NCI-H1105 treated with DMSO at 0.1 percent for 48 hours (cell line): ENCODE results near the gene KLLN.
A peak's percentile ranks its signal among the peaks of the same experiment; 100 is the strongest.
"Not testable (repeated sequence)": the region's sequence is repeated elsewhere in the genome, so short reads cannot be mapped to it uniquely, and the experiment has no call there.

Source experiments
- DNase-seq: peaks from one replicate; lab custom pipeline; 2025; lab: John Stamatoyannopoulos, UW

The KLLN gene

GRCh38 chr10:87842220-87842641, 21.1 kb downstream of the KLLN start:
- DNase-seq = no peak

DNA sequence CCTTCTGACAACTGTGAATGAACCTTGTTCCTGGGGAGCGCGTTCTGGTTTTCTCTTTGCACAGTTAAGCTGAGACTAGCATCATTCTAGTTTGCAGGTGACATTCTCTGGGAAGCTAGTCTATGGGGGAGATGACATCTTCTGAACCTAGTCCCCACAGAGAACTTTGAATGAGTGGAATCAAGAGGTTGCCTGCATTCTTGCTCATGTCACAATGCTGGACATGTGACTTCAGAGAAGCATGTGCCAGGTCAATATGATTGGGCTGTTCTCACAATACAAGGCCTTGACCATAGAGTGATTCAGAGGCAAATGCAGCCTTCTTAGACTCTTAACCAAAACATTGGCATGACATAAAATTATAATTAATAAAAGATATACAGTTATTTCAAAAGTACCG, 22.1 kb downstream of the KLLN start:
- no peak for DNase-seq

- DNase-seq = no peak
Measured at GRCh38 chr10:87838650-87839049, 24.7 kb downstream of the KLLN start.

DNA sequence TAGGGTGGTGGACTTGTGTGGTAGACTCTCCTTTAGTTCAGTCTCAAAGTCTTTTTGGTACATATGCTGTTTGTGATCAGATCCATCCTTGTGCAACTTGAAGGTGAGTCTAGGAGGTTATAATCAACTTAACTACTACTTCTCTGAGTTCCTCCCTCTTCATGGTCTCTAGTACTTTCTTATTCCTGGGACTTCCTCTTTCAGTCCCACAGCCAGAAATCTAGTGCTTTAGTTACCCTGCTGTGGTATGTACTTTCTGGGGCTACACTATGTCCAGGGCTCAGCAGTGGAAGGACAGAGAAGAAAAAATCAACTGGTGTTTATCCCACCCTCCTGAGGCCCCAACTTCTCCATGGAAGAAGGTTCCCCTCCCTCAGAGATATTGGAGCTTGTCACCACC, 25.9 kb downstream of the KLLN start:
- no peak for DNase-seq

DNA sequence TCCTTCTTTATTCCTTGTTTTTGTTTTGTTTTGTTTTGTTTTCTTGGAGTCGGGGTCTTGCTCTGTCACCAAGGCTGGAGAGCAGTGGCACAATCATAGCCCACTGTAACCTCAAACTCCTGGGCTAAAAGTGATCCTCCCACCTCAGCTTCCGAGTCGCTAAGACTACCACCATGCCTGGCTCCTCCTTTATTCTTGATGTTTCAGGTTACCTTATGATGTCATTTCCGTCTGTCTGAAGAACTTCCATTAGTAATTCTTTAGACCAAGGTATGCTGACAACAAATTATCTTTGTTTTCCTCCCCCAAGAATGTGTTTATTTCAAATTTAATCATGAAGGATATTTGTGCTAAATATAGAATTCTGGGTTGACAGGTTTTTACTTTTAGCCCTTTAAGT, 27.2 kb downstream of the KLLN start:
- no peak for DNase-seq

DNA sequence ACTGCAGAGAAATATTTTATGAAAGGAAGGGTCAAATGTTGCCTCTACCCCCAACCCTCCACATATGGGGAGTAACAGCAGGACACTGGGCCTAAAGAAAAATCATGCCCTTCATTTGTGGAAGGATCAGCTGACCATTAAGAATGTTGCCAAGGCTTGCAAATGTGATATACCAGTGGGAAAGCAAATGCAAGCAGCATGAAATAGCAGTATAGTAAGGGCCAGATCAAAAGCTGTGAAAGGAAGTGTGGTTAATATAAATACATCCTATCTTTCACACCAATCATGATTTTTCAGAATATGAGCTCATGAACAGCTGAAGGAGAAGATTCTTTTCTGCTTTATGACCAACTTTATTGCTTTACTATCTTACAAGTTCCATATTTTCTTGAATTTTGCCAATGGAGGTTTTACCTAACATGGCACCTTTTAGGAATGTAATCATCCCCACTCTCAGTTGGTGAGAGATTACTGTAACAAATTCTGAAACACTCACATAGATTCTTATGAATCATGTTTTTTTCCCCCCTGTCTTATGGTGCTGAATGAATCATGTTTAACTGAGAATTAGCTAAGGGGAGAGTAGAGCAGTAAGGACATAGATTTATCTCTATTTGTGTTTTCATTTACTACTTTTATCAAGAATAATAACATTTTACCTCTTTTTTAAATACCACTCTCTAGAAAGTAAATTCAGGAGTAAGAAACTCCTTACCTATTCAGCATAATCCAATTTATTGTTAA, 33.2 kb downstream of the KLLN start:
- DNase-seq = no peak

DNA sequence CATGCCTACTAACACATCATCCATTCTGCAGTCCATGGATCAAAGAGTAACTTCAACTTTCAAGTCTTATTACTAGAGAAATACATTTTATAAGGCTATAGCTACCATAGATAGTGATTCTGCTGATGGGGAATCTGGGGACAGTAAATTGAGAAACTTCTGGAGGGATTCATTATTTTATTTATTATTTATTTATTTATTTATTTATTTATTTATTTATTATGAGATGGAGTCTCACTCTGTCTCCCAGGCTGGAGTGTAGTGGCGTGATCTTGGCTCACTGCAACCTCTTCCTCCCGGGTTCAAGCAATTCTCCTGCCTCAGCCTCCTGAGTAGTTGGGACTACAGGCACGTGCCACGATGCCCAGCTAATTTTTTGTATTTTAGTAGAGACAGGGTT, 34.3 kb downstream of the KLLN start:
- not testable (repeated sequence) for DNase-seq

DNA sequence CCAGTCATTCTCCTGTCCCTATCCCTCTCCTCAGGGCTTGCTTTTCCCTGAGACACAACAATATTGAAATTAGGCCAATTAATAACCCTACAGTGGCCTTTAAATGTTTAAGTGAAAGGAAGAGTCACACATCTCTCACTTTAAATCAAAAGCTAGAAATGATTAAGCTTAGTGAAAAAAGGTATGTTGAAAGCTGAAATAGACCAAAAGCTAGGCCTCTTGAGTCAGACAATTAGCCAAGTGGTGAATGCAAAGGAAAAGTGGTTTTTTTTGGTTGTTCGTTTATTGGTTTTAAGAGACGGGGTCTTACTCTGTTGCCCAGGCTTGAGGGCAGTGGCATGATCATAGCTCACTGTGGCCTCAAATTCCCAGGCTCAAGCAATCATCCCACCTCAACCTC, 35.7 kb downstream of the KLLN start:
- DNase-seq = no peak

GRCh38 chr10:87826653-87827052, 36.7 kb downstream of the KLLN start:
- no peak for DNase-seq

GRCh38 chr10:87819289-87819585, 44.1 kb downstream of the KLLN start:
- DNase-seq = no peak

DNA sequence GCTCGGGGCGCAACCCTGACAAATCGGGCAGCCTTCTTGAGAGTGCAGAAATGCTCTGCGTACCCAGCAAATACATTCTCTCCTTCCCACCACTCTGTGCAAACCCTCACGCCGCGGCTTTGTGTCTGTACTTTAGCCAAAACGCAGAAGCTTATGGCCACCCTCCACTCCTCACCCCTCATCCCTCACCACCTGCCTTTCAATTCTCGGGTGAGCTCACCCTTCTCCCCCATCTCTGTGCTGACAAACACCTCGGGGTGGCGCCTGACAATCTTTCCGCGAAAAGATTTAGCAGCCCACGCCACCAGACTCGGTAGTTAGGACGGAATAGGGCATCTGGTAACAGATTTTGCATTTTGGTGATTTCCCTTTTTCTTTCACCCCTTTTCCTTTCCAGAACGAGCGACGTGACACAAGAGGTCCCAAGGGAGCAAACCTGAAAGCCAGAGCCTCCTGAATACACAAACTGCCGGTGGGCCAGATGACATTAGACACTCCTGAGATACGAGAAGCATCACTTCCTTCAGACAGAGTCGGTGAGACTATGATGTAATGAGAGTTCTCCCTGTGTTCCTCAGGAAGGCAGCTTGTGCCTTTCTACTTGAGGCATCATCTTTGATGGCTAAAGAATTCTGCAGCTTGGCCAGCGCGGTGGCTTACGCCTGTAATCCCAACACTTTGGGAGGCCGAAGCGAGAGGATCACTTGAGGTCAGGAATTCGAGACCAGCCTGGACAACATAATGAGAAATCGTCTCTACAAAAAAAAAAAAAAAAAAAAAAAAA, 44.6 kb downstream of the KLLN start:
- peak; percentile 13 for DNase-seq

DNA sequence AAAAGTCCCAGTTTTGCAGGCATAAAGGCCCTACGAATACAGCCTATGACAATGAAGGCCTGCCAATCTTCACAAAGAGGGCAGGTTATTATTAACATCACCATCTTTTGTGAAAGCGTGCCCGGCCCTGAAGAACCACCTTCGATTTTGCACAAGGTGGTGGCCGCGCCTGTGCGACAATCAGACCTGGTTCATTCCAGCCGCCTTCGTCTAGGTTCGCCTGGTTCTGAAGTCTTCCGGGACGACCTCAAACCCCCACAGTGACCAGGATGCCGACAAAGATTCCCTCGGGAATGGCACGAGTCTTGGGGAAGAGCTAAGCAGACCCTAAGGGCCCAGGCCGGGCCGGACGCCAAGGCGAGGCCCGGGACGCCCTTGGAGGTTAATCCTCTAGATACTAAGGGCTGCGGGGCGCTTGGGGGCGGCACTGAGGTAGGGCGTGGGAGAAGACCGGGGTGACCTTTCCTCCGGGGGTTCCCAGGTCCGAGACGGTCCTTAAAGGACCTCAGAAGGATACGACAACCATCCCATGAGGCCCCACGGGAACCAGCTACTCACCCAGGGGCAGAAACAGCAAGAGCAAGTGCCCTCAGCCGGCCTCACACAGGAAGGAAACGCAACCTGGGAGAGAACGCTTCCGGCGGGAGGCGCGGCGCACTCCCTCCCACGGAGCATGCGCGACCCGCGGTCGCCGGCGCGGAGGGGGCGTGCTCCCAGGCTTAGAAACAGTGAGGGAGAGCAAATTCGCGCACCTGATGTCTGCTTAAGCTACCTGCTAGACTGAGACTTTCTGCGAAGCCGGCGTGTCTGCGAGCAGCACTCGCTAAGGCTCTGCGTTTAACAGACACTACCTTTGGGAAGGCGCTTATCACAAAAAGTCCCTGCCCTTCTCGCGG, 45.5 kb downstream of the KLLN start, which contains the start of gene ATAD1:
TSS of gene ATAD1 (minus strand) at position 618 of the 896 bp plus-strand sequence. CDS start 3,627 bp downstream, outside the sequence.
- peak; percentile 73 for DNase-seq

DNA sequence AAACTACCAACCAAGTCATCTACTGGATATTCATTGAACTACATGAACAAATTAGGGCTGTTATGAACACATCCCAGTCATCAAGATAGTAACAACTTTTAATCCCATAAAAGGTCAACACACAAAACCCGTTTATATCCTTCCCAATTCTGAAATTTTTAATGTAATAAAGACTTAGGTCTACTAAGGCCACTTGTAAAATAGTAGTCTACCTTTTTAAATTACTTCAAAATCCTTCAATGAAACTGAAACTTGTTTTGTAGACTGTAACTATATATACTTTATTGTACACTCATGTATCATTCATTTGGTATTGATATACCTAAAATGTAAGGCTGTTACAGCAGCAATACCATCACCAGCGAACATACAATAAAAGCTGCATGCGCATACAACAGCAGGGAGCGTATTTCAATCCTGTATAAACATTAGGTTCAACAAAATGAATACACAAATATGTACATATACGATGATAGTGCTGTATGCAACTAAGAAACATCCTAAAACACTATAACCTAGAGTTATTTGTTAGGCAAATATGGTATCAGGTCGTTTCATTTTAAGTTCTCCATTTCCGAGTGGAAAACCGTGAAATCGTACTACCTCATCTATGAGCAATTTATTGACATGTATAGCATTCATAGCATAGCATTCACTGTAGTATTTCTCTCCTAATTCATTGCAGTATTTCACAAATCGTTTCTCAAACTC, 46.3 kb downstream of the KLLN start:
- no peak for DNase-seq

DNA sequence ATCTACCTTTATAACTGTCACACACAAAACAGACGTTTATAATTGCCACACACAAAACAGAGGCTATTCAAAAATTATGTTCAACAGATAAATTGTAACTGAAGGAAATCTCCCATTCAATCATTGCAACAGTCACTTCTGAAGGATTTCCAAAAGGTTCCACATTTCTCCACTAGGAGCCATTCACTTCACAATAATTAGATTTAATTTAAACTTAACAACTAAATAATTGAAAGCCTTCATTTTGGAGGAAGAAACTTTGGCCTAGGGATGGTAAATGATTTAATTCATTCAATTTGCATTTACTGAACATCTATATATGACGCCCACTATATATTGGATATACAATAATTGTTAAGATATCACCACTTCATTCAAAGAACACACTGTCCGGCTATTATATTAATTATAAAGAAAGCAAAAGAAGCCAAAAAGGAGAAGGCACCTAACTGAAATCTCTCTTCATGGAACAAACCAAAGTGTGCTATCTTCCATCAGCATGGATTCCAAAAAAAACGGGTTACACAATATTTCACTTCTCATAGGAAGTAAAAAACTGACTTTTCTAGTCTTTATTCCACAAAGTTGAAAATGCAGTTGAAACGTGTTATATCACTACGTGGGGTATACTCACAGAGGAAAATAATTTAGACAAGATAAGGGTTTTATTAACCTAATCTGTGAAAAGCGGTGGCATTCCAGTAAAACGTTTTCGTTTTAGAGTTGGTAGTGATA, 47.0 kb downstream of the KLLN start:
- DNase-seq = no peak
